Hematopoietic multipotent progenitor cell treated with erythropoietin and hydrocortisone succinate and interleukin-3 and kit ligand, for 17 days (in vitro differentiated cells): ENCODE results near the gene YBX1.

Experiments used
- DNase-seq: peaks from one replicate; pipeline ENCODE4 v3.0.0-alpha.2; 2015; ENCODE audit warnings: low spot score

Gene YBX1

DNA sequence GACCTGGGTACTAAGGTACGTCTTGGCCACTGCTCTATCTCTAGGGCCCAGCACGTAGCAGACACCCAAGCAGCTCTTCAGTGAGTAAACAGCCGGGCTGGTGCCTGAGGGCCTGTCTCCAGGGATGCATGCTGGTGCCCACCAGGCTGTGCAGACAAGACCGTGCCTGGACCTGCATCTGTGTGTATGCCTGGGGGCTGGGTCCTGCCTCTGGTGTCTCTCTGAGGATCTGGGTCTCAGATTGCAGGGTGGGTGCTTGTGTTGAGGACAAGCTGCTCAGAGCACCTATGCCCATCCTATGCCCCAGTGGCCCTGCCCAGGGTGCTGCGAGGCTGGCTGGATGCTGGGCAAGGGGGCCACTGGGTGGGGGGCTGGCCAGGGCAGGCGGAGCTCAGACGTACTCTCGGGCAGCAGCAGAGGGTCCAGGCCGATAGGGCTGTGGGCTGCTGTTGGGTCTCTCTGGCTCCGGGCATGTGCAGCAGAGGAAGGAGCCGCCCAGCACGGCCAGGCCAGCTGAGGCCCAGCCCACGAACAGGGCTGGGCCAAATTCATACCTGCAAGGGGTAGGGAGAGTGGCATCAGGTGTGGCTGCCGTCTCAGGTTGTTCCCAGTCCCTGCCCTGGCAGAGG, 53.4 kb downstream of the YBX1 start:
- no peak for DNase-seq

DNA sequence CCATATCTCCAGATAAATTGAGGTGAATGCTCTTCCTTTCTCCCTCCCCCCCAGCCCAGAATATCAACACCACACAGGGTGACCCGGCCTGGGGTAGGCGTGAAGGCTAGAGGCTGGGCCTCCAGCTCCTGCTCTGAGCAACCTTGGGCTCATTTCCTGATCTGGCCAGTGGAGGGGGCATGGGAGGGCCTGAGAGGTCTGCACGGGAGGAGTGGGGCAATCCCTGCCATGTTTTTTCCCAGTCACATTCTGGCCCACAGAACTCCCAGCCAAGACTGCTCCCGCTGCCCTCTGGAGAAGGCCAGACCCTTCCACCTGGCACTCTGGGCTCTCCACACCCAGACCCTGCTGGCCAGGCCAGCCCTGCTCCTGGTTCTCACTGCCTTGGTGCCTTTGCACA, 53.9 kb downstream of the YBX1 start:
- peak; percentile 26 for DNase-seq

DNA sequence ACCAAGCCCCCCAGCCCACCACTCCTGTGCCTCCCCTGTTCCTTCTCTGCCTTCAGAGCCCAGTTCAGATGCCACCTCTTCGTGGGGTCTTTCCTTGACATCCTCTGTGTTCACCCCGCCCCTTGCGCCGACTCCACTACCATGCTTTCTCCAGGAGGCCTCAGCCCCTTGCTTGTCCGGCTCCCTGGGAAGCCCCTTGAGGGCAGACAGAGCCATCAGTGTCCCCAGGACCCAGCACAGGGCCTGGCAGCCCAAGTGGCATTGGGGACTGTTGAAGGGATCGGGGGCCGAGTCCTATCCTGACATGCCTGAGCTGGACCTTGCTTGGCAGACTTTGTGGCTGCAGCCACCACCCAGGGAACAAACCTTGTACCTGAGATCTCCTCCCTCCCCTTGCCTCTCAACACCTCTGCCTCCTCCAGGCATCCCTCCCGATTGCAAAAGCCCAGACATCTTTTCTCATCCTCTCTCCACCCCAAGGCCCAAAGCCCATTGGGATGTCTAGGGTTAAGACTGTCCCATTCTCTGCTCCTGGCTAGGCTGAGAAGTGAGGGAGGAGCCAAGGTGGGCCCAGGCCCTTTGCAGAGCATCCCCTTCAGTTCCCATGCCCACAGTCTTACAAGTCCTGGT, 54.5 kb downstream of the YBX1 start:
- DNase-seq: no peak

GRCh38 chr1:42737257-42737656, 55.0 kb downstream of the YBX1 start:
- DNase-seq: no peak

DNA sequence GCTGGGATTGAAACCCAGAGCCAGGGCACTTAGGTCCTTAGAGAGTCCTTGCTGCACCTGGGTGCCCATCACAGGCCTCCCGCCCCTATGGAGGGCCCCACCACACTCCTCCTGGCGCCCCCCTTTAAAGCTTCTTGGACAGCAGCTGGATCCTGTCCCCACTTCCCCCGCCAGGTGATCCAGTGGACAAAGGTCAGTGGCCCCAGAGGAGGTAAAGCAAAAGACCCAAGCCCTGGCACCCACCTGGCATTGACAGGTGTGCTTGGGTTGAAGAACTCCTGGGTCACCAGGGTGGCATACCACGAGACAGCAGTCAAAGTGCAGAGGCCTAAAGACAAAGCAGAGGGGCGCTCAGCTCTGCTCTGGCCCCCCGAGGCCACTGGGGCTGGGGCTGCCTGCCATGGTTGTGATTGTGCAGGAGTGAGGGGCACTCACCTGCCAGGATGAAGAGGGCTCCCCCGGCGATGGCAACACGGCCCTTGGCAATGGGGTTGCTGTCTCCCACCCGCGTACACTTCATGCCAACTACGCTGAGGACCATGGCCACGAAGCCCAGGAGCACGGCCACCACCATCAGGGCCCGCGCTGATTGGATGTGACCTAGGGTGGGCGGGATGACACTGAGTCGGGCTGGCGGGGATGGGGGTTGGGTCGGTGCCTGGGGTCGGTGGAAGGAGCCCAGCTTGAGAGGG, 55.9 kb downstream of the YBX1 start:
- no peak for DNase-seq

- no peak for DNase-seq
These were observed 56.5 kb downstream of the YBX1 start for GRCh38 chr1:42738678-42739226.

DNA sequence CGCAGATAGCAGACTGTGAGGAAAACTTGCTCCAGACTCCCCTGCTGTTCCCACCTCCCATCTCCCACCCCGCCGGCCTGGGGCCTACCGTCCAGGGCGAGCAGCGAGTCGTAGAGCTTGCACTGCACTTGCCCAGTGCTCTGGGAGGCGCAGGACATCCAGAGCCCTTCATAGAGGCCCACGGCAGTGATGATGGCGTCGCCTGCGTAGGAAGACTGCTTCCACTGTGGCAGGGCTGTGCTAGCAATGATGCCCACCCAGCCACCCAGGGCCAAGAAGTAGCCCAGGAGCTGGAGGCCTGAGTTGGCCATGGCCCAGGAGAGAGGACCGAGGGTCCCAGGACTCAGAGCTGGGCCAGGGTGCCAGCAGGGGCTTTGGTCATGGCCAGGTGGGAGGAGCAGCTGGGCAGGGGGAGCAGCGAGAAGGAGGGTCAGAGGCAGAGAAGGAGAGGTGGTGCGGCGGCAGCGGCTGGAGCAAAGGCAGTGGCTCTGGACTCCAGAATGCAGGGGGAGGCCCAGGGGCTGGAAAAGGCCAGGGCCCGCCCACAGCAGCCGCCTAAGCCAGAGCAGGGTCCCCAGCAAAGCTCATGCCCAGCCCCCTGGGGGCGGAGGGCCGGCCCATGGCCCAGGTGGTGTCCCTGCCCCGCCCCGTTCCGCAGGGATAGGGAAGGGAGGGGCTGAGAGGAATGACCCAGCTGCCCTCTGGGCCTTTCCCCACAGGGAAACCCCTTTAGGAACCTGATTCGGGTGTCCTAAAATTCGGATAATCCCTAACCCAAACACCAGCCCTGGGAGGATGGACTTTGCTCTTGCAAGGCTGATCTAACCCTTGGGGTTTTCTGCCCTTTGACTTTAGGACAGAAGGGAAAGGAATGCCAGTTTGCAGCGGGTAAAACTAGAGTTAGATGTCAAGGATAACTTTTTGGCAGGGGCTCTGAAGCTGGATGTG, 57.8 kb downstream of the YBX1 start, which contains the start of gene CLDN19:
CLDN19 (minus strand) TSS at position 484 of the 948 bp plus-strand sequence; CDS start at position 311, 173 bp downstream.
- no peak for DNase-seq

GRCh38 chr1:42740851-42741580, 58.8 kb downstream of the YBX1 start:
- no peak for DNase-seq

GRCh38 chr1:42741706-42742105, 59.5 kb downstream of the YBX1 start:
- DNase-seq: no peak

- no peak for DNase-seq
These were observed 59.9 kb downstream of the YBX1 start for GRCh38 chr1:42742141-42742540.

DNA sequence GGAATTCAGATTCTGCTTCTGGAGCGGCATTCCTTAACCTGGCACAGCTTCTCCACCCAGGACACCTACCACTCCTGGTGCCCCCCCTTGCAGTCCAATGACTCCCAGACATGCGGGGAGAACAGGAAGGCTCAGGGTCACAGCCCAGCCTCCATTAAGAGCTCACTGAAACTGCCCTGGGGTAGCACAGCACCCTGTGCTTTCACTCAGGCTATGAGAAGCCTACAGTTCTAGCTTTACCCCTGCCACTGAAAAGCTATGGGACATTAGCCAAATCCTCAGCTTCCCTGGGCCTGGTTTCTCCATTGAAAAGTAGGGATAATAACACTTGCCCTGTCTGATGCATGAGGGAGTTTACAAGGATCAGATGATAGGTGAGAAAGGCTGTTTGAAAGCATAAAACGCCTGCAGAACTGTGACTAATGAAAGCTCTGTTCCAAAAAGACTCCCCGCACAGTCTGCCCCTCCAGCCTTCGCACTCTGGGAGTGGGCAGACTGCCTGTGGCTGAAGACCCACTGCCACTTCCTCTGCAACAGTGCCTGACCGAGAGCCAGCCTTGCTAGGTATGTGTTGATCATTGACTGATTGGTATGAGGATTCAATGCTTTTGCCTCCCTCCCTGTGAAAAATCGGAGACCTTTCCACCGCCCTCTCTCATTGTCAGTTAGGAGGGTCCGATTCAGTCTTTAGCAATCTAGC, 60.5 kb downstream of the YBX1 start:
- no peak for DNase-seq

DNA sequence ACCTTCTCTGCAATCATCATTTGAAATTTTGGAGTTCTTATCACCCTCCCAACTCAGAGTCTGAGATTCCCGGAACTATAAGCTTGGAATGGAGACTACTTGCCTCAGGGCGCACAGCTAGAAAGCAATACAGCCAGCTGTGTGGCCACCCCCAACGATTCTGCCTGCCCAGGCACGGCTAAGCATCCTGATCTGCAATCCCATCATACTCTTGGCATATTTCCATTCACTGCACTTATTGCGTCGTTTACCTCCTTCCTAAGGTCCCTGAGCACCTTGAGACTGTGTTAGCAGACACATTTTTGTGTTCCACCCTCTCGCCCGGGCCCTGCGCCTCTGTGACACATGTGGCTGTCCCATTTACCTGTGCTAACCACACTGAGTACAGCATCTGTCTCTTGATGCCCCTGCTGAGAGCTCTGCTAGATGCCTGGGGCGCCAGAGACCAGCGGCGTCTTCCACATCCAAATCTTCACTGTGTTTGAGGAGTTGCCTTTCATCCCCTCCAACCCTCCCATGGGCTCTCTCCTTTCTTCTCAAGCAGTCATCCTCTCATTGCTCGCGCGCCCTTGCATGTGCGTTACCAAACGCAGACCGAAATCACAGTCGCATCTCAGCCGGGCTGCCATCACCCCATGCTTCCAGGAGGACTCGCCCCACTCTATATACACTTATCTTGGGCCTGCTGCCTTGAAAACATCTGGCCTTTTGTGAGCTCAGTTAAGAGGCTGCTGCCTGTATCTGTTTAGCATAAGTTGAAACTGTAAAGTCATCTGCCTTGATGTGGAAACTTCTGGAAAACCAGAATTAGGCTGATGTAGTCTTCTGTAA, 61.3 kb downstream of the YBX1 start:
- DNase-seq: no peak

- no peak for DNase-seq
These were observed 61.9 kb downstream of the YBX1 start for GRCh38 chr1:42744148-42744413.

- DNase-seq: no peak
These were observed 63.6 kb downstream of the YBX1 start for GRCh38 chr1:42745851-42746250.

DNA sequence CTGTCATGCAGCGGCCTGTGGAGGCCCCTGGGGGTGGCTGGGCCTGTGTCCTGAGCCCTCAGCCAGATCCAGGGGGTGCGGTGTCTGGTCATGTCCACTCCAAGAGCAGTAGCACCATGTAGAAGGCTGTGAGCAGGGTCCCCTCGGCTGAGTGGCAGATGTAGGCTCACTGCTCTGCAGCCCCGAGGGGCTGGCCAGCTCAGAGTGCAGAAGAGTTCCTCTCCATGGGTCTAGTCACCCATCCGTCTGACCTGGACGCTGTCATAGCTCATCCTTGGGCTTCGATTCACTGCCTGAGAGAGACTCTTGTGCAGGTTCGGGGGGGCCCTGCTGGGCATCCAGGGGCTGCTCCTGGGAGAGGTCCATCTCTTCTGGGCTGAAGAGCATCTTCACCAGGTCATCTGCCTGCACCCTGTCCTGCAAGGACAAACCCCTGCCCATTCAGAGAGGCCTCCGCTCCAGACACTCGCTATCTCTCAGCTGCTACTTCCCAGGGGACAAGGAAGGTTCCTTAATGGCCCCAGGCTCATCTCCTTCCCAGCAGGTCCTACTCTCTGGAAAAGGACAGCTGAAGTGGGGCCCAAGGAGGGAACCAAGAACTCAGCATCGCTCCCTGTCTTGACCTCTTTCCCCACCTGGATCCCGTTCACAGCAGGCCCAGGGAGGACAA, 64.4 kb downstream of the YBX1 start:
- no peak for DNase-seq

GRCh38 chr1:42747125-42747524, 64.9 kb downstream of the YBX1 start:
- DNase-seq: peak; percentile 48

DNA sequence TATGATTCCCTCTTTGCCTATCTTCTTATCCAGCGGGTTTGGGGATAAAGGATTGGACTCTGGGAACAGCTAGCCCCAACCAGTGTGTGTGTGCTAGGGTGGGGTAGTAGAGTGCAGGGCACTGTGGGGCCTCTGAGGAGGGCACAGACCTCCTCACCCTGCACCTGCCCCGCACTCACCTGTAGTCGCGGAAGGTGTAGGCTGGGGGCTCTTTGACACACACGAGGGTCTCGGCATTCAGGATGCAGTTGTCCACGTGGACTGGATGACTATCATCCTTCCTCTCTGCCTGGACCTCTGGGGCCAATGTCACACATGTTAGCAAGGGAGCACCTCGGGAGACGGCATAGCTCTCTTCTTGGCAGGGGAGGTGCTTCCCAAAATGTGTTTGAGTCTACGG, 65.8 kb downstream of the YBX1 start:
- DNase-seq: no peak

DNA sequence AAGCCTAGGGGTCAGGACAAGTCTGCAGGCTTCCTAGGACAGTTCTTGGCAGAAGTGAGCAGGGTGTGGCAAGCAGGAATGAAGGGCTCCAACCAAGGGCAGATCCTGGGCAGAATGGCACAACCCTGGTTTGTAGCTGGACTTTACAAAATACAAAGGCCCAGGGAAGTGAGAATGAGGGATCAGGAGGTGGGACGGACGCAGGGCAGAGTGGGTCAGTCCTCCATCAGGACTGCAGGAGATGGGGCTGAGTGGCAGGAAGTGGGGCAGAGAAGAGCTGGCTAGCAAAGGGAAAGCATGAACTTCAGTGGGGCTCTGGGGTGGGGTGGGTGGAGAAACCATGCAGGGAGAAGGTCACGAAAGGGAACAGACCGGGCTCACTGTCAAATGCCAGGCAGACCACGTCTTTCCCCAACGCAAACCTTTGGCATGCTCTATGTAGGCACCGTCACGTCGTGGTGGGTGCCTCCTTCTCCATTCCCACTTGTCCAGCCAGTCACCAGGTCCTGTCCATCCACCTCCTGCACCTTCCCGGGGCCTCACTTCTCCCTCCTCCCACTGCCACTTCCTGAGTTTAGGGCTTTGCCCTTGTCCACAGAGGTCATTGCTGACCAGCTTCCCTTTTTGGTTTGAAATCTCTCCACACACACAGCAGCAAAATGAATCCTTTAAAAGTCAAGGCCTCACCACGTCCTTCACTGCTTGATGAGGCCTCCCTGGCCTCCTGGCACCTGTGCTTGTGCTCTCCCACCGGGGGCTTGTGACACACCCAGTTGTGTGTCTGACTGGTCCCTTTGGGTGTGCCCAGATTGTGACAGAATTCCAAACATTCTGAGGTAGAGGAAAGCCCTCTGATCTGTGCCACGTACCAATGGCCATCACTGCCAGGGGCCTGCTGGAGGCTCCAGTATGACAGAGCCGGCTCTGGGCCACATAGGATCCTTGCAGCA, 66.5 kb downstream of the YBX1 start:
- DNase-seq: no peak
